Nephron (organoid): Measurements from ENCODE around the gene TTC22.

Source experiments
- H3K27ac Mint-ChIP-seq, 3 experiments: 2 replicates each; pipeline ENCODE4 v1.8.0; 2020; ENCODE audit warnings: mixed read lengths in 3 of 3, mild to moderate bottlenecking in 2 of 3, moderate library complexity in 1 of 3
- H3K27me3 Mint-ChIP-seq: 2 replicates; pipeline ENCODE4 v1.8.0; 2021; ENCODE audit warnings: low read depth, mild to moderate bottlenecking, moderate library complexity, mixed read lengths
- H3K36me3 Mint-ChIP-seq: 2 replicates; pipeline ENCODE4 v1.8.0; 2020; ENCODE audit warnings: low read depth, mixed read lengths
- H3K4me1 Mint-ChIP-seq: 2 replicates; pipeline ENCODE4 v1.8.0; 2020; ENCODE audit warnings: mixed read lengths
- H3K4me3 Mint-ChIP-seq, 3 experiments: 2 replicates each; pipeline ENCODE4 v1.8.0; 2020; ENCODE audit warnings: mild to moderate bottlenecking in 3 of 3, mixed read lengths in 3 of 3, moderate library complexity in 2 of 3
- H3K9me3 Mint-ChIP-seq: 2 replicates; pipeline ENCODE4 v1.8.0; 2020; ENCODE audit warnings: mixed read lengths
- CTCF ChIP-seq, 3 experiments: fragments of 200-600 bp; sonication (generic); IDR thresholded peaks; one replicate each; pipeline ENCODE4 v1.5.0; 2021; ENCODE audit warnings: antibody characterized with exemption in 3 of 3; ENCODE audit not compliant: unreplicated experiment in 3 of 3

Gene TTC22

GRCh38 chr1:54754045-54754444 is 47.1 kb downstream of the TTC22 start:
- Mint-ChIP-seq H3K36me3 (peaks cover 10% of the 10 kb centered on the region), H3K9me3 (no peaks in the 10 kb centered on the region), H3K4me1 (peaks cover under 1% of the 10 kb centered on the region), H3K4me3 (no peak overlapping the region), H3K27ac (no peak overlapping the region), H3K27me3 (peaks cover 3% of the 10 kb centered on the region)
- no peak for TF ChIP-seq CTCF (IDR thresholded peaks at IDR 0.05; ENCODE audit: unreplicated experiment in 3 of 3)

- TF ChIP-seq CTCF (IDR thresholded peaks at IDR 0.05; ENCODE audit: unreplicated experiment in 3 of 3), result no peak
- Mint-ChIP-seq H3K4me1 (no peaks in the 10 kb centered on the region), H3K4me3 (no peak overlapping the region), H3K27me3 (peaks cover 3% of the 10 kb centered on the region), H3K9me3 (no peaks in the 10 kb centered on the region), H3K27ac (no peak overlapping the region), H3K36me3 (peaks cover 4% of the 10 kb centered on the region)
These were observed 49.7 kb downstream of the TTC22 start for GRCh38 chr1:54751426-54751825.

- H3K4me3 Mint-ChIP-seq, result no peak overlapping the region
These were observed 50.5 kb downstream of the TTC22 start for GRCh38 chr1:54750596-54750995.

GRCh38 chr1:54748094-54748835 is 52.9 kb downstream of the TTC22 start:
- peaks cover 5% of the 10 kb centered on the region for H3K36me3 Mint-ChIP-seq
- H3K4me3 Mint-ChIP-seq, result no peak overlapping the region
- H3K9me3 Mint-ChIP-seq, result no peaks in the 10 kb centered on the region

More at GRCh38 chr1:54750596-54750995, 50.5 kb downstream of the TTC22 start:
- H3K9me3 Mint-ChIP-seq, result no peaks in the 10 kb centered on the region
- H3K27me3 Mint-ChIP-seq, result peaks cover 3% of the 10 kb centered on the region
- no peaks in the 10 kb centered on the region for H3K36me3 Mint-ChIP-seq
- no peaks in the 10 kb centered on the region for H3K4me1 Mint-ChIP-seq
- TF ChIP-seq CTCF (IDR thresholded peaks at IDR 0.05; ENCODE audit: unreplicated experiment in 3 of 3), result no peak
- no peak overlapping the region for H3K27ac Mint-ChIP-seq

GRCh38 chr1:54745864-54746263 is 55.3 kb downstream of the TTC22 start:
- peaks cover 21% of the 10 kb centered on the region for H3K36me3 Mint-ChIP-seq
- no peak overlapping the region for H3K27ac Mint-ChIP-seq
- no peak for TF ChIP-seq CTCF (IDR thresholded peaks at IDR 0.05; ENCODE audit: unreplicated experiment in 3 of 3)
- H3K27me3 Mint-ChIP-seq, result peaks cover 3% of the 10 kb centered on the region
- no peaks in the 10 kb centered on the region for H3K9me3 Mint-ChIP-seq
- H3K4me3 Mint-ChIP-seq, result no peak overlapping the region
- H3K4me1 Mint-ChIP-seq, result no peaks in the 10 kb centered on the region

More at GRCh38 chr1:54748094-54748835, 52.9 kb downstream of the TTC22 start:
- Mint-ChIP-seq H3K4me1 (no peaks in the 10 kb centered on the region), H3K27me3 (peaks cover 3% of the 10 kb centered on the region), H3K27ac (no peak overlapping the region)
- no peak for TF ChIP-seq CTCF (IDR thresholded peaks at IDR 0.05; ENCODE audit: unreplicated experiment in 3 of 3)

GRCh38 chr1:54745274-54745673 is 55.8 kb downstream of the TTC22 start:
- no peak overlapping the region for H3K27ac Mint-ChIP-seq
- no peaks in the 10 kb centered on the region for H3K9me3 Mint-ChIP-seq
- no peaks in the 10 kb centered on the region for H3K4me1 Mint-ChIP-seq
- H3K27me3 Mint-ChIP-seq, result peaks cover 3% of the 10 kb centered on the region
- H3K4me3 Mint-ChIP-seq, result no peak overlapping the region
- no peak for TF ChIP-seq CTCF (IDR thresholded peaks at IDR 0.05; ENCODE audit: unreplicated experiment in 3 of 3)
- H3K36me3 Mint-ChIP-seq, result peaks cover 24% of the 10 kb centered on the region
